DMS53 treated with DMSO at 0.1 percent for 48 hours (cell line): ENCODE measurements around the gene ABHD8.

Source experiments
- DNase-seq: peaks from one replicate; lab custom pipeline; 2025; ENCODE audit not compliant: unreplicated experiment; lab: John Stamatoyannopoulos, UW

Gene ABHD8

DNA sequence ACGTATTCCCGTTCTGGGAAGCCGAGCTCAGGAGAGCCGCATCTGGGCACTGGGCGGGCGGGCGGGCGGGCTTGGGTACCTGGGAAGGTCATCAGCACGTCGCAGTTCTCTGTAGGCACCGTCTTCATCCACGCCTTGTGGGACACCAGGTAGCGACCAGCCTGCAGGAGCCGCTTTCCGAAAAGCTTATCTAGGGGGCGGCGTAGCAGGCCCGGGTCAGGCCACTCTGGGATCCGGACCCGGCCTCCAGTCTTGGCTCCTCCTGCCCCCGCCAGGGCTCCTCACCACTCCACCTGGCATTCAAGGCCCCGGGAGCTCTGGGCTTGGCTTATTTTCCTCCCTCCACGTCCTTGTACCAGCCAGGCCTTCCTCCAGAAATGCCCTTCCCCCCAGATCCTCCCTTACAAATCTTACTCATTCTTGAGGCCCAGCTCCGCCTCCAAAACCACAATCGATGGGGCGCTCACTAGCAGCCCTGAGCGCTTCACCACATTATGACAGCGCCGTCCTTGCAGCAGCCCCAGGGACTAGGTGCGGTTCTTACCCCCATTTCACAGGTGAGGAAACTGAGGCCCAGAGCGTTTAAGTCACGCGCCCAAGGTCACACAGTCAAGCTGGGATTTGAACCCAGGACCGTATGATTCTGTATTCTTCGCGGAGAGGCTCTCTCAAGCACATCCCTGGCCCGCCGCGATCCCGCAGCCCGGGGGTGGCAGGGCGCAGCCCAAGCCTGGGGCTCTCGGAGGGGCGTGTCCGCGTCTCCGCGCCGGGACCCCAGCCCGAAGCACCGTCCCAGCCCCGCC lies 30.6 kb upstream of the ABHD8 start:
- DNase-seq = no peak

DNA sequence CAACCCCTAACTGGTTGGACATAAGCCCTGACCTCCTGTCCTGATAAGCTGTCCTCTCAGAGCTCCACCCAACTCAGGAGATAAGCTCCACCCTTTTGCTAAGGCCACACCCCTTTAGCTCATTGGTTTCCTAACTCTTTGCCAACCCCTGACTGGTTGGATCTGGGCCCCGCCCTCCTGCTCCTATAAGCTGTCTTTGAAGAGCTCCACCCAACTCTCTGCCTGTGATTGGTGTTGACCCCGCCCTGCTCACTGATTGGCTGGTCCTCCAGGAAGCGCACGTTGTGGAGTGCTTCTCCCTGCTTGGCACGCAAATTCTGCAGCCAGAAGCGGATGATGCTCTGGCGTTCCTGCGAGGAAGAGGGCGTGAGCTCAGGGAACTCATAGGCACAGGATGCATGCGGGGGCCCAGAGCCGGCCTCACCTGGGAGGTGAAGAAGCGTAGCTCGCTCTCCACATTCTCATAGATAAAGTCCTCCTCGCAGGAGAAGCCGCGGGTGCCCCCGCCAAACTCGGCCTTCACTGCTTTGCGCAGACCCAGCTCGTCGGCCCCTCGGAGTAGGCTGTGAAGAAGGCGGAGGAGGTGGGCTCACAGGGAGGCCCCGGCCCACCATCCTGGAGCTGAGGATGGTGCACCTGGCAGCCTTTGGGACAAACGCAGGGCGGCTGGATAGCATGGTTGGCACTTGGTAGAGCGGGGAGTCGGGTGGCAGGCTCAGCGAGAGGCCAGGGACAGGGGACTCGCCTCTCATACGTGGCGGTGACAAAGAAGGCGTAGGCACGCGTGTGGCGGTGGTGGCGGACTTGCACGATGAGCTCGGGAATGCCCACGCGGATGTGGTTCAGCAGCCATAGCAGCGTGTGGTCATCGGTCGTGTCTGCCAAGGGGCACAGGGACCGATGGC lies 29.7 kb upstream of the ABHD8 start:
- no peak for DNase-seq

DNA sequence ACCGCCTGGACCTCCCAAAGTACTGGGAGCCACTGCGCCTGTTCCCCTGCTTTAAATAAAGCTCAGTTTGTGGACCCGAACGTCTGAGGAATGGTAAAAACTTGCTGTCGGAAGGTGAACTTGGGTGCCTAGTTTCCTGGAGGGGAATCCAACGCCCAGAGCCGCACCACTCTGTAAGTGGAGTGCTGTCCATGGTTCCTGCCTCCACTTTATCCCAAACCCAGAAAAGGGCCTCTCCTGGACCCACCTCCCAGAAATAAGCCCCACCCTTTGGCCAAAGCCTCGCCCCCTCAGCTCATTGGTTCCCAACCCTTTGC lies 29.1 kb upstream of the ABHD8 start:
- DNase-seq = no peak

DNA sequence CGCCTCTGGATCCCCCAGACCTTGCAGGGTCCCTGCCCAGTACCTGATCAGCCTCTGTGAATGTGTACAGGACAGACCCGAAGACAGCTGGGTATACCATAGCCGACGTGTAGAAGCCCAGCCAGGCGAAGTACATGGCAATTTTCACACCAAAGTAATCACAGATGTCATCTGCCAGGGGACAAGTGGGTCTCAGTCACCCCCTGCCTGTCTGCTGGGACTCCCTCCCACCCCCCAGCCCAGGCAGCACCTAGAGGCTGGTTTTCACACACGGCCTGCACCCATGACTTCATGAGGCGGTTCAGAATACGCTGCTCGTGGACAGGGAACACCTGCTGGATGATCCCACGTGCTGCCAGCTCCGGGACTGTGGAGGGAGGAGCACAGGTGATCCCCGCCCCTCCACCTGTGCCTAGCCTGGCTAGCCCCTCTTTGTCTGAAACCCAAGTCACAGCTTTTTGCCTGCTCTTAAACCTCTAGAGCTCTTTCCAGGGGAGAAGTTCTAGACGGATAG lies 27.9 kb upstream of the ABHD8 start:
- no peak for DNase-seq

DNA sequence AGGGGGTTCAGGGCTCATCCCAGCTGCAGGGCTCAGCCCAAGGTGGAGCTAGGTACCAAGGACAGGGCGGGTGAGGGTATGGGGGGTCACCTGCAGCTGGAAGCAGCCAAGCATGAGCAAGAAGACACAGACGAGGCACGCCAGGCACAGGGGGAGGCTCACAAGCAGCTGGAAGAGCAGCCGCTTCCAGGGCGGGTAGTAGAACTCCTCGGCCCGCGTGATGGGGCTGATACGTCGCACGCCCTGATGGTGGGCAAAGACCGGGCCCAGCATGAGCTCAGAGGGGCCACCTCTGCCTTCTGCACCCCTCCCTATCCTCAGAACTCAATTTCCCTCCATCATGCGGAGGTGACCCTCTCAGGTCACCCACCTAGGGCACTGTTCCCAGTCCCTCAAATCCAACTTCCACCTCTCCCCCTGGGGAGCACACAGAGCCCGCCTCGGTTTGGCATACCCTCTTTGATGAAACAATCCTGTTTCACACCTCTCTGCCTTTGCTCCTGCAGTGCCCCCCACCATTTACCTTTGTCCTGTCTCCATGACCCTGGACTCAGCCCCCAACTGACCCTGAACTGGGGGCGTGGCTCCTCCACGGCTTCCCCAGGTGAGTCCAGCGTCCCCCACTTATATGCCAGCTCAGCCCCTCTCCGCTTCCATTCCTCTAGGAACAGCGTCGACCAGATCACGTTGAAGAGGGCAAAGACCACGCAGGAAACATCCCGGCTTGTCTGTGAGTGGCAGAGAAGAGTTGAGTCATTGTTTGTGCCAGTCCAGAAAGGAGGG lies 27.2 kb upstream of the ABHD8 start:
- no peak for DNase-seq

DNA sequence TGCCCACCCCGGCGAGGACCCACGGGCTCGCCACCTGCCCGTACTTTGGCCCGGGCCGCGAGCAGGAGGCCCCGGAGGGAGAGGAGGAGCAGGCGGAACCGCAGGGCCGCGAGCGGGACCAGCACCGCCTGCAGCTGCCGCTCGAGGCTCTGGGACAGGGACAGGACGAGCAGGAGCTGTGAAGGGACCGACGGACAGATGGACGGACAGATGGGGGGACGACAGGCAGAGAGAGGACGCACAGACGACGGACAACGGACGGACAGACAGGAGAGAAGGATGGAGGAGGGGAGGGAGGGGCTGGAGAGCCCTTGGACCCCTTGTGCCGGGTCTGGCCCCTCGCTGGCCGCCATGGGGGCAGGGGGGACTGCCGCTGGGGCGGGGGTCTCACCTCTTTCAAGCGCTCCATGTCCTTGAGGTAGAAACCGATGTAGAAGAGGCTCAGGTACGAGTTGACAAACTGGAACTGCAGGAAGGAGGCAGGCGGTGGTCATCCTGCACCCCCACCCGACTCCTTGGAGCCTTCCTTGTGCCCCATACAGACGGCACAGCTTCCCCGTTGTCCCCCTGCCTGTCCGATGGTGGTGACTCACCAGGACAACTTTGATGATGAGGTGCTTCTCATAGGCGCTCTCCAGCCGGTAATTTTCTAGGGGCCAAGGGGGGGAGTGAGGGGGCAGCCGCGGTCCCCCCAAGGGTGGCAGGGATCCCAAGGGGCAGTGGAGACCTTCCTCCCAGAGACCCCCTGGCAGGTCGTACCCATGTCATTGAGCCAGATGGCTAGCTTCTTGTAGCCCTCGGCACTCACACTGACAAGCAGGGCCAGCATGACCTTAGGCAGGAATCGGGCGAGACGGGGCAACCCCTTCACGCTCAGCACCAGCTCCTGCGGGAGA lies 26.4 kb upstream of the ABHD8 start:
- DNase-seq = no peak

DNA sequence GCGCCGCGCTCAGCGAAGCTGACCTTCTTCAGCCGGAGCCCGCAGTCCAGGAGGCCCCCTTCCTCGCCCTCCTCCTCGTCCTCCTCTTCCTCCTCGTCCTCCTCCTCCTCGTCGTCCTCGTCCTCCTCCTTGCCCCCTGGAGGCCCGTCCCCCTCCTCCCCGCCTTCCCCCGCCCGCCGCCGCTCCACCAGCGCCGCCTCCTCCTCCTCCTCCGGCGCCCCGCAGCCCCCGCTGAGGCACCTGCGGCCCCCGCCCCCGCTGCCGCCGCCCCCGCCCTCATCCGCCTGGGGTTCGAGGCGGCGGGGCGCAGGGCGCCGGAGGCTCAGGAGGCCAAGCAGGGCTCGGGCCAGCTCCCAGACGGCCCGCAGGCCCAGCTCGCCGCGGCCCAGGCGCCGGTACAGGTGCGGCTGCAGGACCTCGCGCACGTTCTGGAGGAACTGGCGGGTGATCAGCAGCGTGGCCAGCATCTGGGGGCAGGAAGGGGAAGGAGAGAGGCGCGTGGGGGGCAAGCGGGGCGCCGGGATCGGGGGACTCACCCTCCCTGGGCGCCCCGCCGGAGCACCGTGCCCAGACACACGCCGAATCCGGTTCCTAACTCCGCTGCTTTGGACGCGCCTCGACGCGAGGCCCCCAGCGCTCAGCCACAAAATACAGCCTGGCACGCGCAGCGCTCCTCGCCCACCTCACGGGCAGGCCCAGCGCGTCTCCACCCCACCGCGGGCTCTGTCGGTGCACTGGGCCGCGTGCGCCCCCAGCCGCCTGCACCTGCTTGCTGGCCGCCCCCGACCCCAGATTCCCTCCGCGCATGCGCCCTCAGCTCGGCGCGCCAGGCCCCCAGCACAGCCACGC lies 25.5 kb upstream of the ABHD8 start:
- no peak for DNase-seq

DNA sequence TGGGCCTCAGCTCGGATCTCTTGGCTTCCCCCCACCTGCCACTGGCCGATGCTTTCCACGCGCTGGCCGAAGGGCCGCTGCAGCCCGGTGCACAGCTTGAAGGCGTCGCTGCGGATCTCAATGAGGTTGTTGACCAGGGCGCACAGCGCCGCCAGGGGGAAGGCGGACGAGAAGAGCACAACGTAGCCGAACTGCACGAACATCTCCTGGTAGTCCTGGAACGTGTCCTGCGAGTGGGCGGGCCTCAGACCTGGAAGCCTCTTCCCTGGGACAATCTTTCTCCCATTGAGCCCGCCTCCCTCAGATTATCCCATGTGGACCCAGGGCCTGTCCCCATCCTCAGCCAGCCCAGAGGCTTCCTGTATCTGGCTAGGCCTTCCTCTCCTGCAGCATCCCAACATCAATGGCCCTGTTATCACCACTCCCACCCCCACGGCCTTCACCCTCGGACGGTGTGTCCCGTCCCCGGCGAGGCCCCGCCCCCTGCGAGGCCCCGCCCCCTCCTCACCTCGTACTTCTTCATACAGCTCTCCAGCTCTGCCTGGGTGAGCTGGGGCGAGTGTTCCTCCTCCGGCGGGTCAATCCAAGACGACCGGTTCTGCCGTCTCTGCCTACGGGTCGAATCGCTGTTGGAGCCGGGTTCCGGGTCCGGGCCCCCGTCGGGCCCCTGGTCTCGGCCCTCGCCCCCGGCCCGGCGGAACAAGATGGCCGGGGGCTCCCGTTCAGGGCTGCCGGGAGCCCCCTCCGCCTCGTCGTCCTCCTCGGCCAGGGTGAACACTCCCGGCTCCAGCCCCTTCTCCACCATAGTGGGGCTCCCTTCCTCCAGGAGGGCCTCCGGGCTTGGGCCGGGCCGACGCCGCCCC lies 24.7 kb upstream of the ABHD8 start:
- DNase-seq = peak; percentile 93

DNA sequence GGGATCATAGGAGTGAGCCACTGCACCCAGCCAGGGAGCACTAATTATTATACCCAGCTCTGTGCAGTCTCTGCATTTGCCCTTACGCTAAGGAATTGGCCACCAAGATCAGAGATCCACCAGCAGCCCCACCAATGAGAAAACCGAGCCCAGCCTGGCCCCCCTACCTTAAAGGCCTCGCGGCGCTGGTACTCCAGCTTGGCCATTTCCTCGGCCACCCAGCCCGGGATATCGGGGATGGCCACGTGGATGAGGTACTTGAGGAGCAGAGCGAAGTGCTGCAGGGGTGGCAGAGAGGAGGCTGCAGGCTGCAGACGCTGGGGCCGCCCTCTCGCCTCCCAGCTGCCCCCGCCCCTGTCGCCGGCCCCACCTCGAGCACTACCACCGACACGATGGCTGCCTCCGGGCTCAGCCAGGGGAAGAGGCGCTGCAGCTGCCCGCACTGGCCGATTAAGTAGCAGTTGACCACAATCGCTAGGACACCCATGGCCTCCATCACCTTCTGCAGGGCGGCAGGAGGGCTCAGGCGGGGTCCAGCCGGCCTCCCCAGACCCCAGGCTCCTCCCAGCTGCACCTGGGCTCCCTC lies 23.9 kb upstream of the ABHD8 start:
- no peak for DNase-seq

DNA sequence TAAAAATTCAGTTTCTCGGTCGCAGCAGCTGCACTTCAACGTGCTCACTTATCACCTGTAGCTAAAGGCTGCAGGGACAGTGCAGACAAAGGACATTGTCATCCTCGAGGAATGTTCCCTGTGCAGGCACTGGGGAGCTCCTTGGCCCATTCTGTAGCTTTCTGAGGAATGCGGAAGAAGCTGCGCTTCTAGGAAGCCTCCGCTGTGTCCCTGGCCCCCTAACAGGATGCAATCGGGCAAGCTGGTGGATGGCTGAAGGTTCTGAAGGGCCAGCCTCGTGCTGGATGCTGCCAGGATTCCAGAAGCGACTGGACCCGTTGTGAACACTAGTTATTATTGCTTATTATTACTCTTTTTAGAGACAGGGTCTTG lies 23.4 kb upstream of the ABHD8 start:
- DNase-seq = no peak

DNA sequence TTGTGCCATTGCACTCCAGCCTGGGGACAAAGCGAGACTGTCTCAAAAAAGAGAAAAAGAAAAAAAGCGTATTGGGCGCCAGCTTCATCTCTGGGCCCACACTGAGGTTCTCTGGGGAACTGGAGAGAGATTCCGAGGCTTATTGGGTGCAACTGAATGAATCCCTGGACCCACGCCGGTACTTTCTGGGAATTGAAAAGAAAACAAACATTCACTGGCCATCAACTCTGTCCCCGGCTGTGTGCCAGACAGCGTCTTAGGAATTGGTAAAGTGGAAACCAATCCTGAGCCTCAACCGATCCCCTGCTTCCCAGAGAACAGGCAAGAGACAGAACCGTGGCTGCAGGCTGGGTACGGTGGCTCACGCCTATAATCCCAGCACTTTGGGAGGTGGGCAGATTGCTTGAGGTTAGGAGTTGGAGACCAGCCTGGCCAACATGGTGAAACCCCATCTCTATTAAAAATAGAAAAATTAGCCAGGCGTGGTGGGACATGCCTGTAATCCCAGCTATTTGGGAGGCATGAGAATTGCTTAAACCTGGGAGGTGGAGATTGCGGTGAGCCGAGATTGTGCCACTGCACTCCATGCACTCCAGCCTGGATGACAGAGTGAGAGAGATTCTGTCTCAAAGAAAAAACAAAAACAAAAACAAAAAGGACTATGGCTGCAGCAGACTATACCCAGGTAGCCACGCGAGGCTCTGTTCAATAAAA lies 22.8 kb upstream of the ABHD8 start:
- DNase-seq = no peak

DNA sequence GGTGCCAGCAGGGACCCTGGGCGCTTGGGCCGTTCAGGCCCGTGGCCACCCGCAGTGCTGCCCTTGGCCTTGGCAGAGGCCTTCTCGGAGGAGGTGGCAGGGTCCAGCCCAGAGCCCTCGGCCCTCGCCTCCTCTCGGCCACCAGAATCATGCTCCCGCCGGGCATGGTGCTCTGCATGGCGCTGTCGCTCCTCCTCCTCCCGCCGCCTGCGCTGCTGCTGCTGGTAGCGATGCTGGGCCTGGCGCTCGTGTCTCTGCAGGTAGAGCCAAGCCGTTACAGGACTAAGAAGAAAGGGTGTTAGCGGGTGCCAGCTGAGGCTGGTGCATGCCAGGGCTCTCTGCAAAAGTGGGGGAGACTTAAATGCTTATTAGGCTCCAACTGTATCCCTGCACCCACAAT lies 21.9 kb upstream of the ABHD8 start:
- DNase-seq = no peak

DNA sequence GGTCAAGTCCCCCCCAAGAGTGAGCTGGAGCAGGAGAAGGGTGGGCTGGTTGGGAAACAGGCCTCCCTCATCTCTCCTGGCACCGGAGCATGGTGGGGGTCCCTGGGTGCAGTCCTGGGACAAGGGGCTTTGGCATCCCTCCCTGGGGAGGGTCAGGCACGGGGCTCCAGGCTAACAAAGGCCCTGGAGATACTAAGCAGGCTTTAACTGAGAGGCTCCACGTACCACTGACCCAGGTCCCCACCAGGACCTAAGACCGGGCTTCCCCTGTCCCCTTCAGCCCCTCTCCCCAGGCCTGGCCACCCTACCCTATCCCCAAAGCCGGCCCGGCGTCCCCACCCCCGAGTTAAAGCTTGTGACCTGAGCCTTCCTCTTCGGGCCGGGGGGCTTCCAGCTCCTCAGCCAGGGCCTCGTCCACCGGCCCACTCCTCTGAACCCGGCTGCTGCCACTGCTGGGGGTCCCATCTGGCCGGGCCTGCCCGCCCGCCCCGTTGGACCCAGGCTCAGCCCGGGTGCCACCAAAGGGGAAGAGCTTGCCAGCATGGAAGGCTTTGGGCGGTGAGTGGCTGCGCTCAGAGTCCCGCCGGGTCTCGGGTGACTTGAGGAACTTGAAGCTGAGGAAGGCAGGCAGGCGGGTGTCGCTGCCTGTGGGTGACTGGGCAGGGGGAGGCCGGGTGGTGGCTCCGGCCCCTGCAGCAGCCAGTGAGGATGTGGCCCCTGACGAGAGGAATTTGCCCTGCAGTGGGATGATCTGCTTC lies 21.3 kb upstream of the ABHD8 start:
- DNase-seq = no peak

DNA sequence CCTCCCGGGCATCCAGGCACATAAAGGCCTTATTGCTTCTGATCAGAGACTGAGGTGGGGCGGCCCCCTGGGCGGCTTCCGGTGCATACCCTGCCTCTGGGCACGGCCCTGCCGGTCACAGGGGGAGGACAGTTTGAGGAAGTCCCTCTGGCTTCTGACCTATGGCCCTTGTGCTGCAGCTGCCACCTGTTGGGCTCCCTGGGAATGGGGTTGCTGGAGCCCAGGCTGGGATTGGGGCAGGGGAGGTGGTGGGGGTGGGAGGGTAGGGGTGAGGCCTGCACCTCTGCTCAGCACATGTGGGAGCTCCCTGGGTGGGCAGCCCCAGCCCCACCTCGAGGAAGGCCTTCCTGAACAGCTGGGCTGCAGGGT lies 20.7 kb upstream of the ABHD8 start:
- DNase-seq = no peak

DNA sequence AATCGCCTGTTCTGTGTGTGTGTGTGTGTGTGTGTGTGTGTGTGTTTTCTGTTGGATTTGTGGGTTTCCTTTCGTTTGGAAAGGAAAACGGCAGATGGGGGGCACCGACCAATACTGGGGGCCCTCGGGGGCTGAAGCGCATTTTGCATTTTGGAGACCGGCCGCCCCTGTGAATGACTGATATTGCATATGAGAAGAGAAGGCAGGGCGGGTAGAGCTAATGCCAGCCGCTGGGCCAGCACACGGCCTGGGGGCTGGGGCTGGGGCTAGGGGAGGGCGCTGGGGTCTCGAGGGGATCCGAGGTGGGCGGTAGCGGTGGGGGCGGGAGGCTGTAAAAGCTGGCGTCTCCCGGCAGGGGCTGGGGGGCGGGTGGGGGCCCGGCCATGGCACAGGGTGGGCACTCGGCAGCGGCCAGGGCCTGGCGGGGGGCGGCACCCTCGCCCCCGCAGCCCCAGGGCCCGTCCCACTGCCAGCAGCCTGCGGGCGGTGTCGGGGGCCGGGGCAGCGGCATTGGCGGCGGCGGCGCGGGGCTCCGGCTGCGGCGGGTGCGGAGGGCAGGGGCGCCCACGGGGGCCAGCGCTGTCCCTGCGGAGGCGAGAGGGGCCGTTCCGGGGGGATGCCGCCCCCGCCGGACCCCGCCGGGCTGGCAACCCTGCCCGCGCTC lies 20.2 kb upstream of the ABHD8 start:
- no peak for DNase-seq

DNA sequence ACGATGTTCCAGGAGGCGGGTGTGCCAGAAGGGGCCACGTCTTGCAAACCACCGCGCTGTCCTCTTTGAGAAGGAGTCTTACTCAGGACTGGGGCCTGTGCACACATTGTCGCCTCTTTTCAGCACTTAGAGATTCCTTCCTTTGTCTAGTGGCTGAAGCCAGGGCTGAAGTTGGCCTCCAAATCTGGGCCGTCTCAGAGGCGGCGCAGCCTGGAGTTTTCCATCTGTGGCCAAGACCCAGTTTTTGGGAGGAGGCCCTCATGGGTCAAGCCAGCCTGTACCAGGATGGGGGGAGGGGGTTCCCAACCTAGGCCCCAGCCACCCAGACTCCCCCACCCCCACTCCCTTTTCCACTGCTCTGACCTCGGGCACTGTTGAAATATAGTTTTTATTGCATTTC lies 19.6 kb upstream of the ABHD8 start:
- DNase-seq = no peak
